HG03060 (cell line): ENCODE results near the gene COL6A1.

Experiments
- ATAC-seq: cut with Tn5 transposase; IDR thresholded peaks from one replicate; pipeline ENCODE4 v1.9.1; 2021; ENCODE audit warnings: low read depth, moderate number of reproducible peaks; ENCODE audit not compliant: unreplicated experiment

Gene COL6A1

DNA sequence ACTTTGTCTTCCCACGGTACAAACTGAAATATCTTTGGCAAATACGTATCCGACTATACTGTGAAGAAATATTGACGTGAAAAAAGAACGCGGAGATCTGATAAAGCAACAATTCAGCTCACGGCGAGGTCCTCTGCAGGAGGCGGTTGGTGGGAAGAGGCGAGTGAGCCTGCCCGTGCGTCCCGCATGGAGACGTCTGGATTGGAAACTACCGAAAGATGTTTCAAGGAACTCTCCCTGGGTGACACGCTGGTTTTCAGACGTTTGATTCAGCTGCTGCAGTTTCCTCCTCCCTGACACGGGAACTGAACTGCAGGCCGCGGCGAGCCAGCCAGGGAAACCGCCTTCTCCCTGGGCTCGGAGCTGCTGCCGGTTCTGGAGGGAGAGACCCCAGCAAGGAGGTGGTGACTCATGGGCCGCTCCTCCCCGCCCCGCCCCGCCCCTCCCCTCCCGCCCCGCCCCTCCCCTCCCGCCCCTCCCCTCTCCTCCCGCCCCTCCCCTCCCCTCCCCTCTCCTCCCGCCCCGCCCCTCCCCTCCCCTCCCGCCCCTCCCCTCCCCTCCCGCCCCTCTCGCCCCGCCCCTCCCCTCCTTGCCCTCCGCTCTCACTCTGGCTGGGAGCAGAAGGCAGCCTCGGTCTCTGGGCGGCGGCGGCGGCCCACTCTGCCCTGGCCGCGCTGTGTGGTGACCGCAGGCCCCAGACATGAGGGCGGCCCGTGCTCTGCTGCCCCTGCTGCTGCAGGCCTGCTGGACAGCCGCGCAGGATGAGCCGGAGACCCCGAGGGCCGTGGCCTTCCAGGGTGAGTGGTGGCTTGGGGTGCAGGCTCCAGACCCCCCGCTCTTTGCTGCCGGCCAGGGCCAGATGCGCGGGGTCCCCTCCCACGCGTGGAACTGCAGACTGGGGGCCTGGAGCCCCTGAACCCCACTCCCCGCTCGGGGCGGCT lies at the start of gene COL6A1:
Gene COL6A1 (plus strand): TSS at position 620 of the 941 bp plus-strand sequence. CDS start 81 bp downstream, at position 701.
- ATAC-seq: no peak

DNA sequence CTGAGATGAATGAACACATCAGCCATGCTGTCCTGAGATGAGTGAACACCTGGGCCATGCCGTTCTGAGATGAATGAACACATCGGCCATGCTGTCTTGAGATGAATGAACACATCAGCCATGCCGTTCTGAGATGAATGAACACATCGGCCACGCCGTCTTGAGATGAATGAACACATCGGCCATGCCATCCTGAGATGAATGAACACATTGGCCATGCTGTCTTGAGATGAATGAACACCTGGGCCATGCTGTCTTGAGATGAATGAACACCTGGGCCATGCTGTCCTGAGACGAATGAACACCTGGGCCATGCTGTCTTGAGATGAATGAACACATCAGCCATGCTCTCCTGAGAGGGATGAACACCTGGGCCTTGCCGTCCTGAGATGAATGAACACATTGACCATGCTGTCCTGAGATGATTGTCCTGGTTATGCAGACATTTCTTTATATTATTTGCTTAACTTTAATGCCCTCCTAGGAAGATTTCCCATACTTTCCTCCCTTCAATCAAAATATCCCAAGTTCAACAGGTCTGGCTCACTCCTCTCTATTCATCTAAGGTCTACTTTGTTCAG lies 48.6 kb upstream of the COL6A1 start:
- ATAC-seq: no peak

DNA sequence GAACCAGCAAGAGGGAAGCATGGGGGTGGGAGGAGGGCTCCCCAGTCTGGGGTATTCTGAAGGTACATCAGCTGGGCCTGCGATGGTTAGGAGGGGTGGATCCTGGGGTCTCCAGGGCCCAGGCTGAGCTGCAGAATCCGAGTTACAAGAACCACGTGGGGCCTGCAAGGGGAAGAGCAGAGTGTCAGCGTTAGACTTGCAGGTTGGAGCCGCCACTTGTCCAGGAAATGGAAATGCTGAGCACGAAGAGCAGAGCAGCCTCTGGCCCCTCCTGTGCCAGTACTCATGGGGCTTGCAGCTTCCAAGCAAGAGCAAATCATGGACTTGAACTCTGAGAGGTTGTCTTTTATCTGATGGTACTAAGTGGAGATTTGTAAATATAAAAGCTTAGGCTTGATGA lies 47.5 kb upstream of the COL6A1 start:
- no peak for ATAC-seq

GRCh38 chr21:45934554-45934953 lies 47.0 kb upstream of the COL6A1 start:
- ATAC-seq: no peak

DNA sequence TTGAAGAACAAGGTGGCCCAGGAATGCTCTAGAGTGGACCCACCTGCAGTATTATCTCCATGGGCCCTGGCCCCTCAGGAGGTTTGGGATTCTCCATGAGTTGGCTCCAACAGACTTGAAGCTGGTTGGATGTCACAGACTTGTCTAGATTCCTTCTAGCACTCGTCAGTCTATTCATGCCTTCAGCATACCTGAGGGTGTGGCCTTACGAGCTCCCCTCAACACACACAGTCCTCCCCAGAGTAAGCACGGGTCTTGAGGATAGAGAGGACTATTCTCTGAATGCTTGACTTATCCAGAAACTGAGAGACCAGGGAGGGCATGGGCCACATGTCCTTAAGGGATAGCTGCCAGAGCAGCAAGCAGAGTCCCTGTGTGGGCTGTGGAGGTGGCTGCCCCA lies 45.9 kb upstream of the COL6A1 start:
- ATAC-seq: no peak

- no peak for ATAC-seq
Observed at GRCh38 chr21:45937721-45938452, 43.7 kb upstream of the COL6A1 start.

DNA sequence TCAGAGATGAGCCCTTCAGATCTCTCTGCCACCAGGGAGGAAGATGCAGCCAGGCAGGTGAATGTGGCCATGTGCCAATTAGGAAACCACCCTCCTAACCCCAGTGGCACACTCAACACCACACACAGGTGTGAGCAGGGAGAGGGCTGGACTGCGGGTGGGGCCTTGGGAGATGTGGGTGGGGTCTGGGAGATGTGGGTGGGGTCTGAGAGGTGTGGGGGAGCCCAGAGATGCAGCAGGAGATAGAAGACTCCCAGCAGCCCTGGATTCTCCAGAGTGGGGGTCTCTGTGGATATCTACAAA lies 43.2 kb upstream of the COL6A1 start:
- ATAC-seq: no peak

GRCh38 chr21:45938811-45939520 lies 42.6 kb upstream of the COL6A1 start:
- no peak for ATAC-seq

DNA sequence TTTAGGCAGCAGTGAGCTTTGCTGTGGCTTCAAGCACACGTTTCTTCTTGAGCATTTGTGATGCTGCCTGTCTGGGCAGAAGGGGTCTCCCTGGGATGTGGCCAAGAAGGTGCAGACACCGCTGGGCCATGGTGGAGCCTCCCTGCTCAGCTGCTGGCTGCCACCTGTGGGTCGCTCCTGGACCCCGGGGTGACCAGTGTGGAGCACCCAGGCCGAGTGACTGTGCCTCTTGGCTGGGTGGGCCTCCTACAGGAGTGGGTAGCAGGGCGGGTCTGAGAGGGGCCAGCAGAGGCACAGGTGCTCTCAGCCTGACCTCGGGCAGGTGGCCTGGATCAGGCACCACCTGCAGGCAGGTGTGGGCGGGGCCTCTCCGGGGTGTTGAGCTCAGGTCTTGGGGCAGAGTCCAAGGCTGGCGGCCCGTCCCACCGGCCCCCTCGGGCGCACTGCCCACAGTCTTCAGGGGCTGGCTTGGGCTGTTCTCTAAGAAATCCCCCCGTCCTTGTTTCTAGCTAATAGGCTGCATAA lies 42.0 kb upstream of the COL6A1 start:
- ATAC-seq: no peak

DNA sequence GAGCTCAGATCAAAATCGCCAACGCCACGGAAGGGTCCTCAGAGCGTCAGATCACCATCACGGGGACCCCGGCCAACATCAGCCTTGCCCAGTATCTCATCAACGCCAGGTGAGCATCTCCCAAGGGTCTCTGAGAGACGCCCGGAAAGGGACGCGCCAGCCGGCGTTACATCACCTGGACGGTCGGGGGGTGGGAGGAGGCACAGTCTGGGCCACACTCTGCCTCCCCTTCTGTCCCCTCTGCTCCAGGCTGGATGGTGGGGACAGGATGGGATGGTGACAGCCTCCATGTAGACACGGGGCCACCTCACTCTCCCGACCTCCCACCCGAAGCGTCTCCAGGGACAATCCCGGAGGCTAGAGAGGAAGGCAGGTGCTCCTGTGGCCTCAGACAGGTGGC lies 41.5 kb upstream of the COL6A1 start:
- no peak for ATAC-seq

DNA sequence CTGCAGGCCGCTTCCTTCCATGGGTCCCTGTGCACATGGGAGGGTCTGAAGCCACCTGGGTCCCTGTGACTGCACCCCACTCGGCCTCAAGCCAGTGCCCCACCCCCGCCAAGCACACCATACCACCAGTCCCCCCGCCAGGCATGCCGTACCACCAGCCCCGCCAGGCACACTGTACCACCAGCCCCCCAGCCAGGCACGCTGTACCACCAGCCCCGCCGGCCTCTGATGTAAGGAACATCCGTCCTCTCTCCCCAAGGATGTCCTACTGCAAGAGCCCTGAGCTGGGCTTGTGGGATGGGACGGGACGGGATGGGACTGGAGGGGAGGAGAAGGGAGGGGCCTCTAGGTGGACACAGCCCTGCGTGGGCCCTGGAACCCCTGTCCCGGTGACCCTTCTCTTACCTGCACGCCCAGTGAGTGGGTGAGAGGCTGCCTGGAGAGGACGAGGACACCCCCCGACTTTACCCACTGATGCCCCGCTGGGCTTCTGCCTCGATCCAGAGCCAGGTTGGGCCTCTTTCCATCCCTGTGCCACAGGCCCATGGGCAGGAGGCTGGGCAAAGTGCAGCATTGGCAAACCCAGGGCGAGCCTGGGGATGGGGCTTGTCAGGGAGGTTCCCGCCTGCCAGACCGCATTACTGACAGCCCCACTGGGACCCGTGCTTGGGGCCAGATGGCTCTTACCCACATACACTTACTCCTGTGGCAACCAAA lies 40.8 kb upstream of the COL6A1 start:
- ATAC-seq: no peak

GRCh38 chr21:45941338-45941710 lies 40.2 kb upstream of the COL6A1 start:
- ATAC-seq: no peak

DNA sequence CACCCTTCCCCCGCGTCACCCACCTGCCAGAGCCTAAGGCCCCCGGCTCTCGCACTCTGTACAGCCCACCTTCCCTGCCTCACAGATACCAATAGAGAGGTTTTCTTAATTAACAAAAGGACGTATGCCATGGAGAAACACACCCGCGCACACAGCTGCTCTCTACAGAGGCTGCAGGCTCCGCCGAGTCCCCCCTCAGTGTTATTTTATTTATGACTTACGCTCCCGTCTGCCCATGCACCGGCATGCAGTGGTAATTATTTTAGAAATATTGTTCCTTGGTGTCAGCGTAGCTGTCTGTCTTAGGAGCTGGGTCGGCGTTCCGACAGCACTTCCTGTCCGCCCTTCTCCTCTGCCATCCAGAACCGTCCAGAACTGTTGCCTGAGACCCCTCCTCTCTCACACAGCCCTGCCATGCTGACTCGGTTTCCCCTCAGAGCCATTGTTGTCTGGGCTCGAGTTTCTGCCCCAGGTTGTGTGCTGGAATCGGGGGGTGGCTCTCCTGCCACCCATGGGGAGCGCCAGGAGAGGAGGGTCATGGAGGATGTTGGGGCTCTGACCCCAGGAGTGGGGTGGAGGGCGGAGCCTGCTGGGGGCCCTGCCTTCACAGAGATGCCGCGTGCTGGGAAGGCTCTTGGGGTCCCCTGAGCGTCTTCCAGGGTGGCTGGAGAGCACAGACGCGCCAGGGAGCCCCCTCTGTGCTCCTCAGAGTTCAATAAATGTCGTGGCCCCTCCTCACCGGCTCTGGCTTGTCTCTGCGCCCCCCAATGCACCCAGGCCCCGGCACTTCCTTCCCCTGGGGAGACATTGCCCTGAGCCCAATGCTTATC lies 39.6 kb upstream of the COL6A1 start:
- no peak for ATAC-seq

GRCh38 chr21:45942755-45943629 lies 38.6 kb upstream of the COL6A1 start:
- ATAC-seq: no peak

GRCh38 chr21:45943630-45944540 lies 37.7 kb upstream of the COL6A1 start:
- ATAC-seq: no peak

DNA sequence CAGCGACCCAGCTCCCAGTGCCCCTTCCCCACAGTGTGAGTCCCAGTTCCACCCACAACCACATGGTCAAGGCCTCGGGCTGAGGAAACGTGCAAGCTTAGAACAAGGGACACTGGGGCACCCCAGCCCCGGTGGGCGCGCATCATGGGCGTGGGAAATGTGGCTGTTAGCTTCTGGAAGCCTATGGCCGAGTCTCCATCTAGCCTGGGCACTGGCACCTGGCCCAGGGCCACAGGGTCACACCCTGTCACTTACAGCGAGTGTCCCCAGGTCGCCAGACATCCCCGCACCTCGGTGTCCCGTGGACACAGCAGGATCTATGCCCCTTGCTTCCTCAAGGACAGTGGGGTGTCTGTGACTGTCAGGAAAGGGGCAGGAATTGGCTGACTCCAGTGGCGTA lies 37.0 kb upstream of the COL6A1 start:
- no peak for ATAC-seq
